HepG2 (cell line): Measurements from ENCODE around the gene TMEM204. TPM values are rescaled to one million over a fixed set of nuclear protein-coding genes. Genes with fewer than 3 reads are reported as not detected.

Experiments
- ATAC-seq: fragments of 200-7000 bp; cut with Tn5 transposase; 3 replicates; pipeline ENCODE4 v1.9.1; 2020; ENCODE audit warnings: mild to moderate bottlenecking, moderate library complexity
- BruUV-seq: library from RNA; stranded (reverse); fragments of 400-500 nt; replicated peaks from 2 replicates; lab custom pipeline; 2021; lab: Mats Ljungman, UMichigan
- CTCF ChIA-PET: fragments of 300-600 bp; formaldehyde crosslinking; extraction: SDS; loops from one replicate; lab custom pipeline; 2021; ENCODE audit warnings: low total read pairs, inconsistent platforms, low intra/inter-chr PET ratio; lab: Yijun Ruan, JAX
- POLR2A ChIA-PET: fragments of 350-600 bp; sonication (Branson Sonifier 250); formaldehyde crosslinking; loops from one replicate; lab custom pipeline; 2020; ENCODE audit warnings: antibody characterized with exemption, inconsistent platforms; lab: Yijun Ruan, JAX
- DNase-seq: peaks from one replicate; pipeline ENCODE4 v3.0.0-alpha.2; 2015; ENCODE audit warnings: low spot score
- FAIRE-seq: peaks from 3 replicates; lab custom pipeline; 2011; peaks lifted over from hg19 to GRCh38; lab: Jason Lieb, UNC
- H2AFZ ChIP-seq: one replicate; pipeline ENCODE4 v1.6.1; 2011; ENCODE audit warnings: low read length, inconsistent platforms
- H3K27ac ChIP-seq: fragments of 300-600 bp; 3 replicates; pipeline ENCODE4 v1.8.0; 2011; ENCODE audit warnings: mixed run types, mild to moderate bottlenecking, mixed read lengths, low read length, inconsistent platforms; ENCODE audit not compliant: insufficient read depth; ENCODE audit errors: extremely low read length
- H3K27me3 ChIP-seq, 2 experiments: fragments of 200-600 bp in 1 of 2; 2 replicates in 1 of 2; 3 replicates in 1 of 2; pipeline versions ENCODE4 v1.6.0 to v1.8.0; 2011; ENCODE audit warnings: low read length in 2 of 2, mild to moderate bottlenecking in 2 of 2, moderate library complexity in 2 of 2, inconsistent platforms in 1 of 2; ENCODE audit not compliant: insufficient read depth in 2 of 2, control insufficient read depth in 1 of 2
- H3K36me3 ChIP-seq, 2 experiments: fragments of 200-600 bp in 1 of 2; replicated peaks in 1 of 2; 2 replicates in 1 of 2; 3 replicates in 1 of 2; pipeline versions ENCODE4 v1.5.1 to v1.8.0; 2011; ENCODE audit warnings: low read length in 2 of 2, inconsistent platforms in 1 of 2; ENCODE audit not compliant: insufficient read depth in 2 of 2, control insufficient read depth in 1 of 2
- H3K4me1 ChIP-seq: 2 replicates; pipeline ENCODE4 v1.5.1; 2012; ENCODE audit warnings: low read length, inconsistent platforms; ENCODE audit not compliant: insufficient read depth
- H3K4me2 ChIP-seq: 2 replicates; pipeline ENCODE4 v1.6.0; 2011; ENCODE audit warnings: low read depth, low read length, inconsistent platforms
- H3K4me3 ChIP-seq, 3 experiments: fragments of 200-600 bp in 1 of 3; sonication (generic), shearing (Covaris generic) in 1 of 3; replicated peaks in 1 of 3; 2 replicates each; pipeline ENCODE4 v1.5.1; 2011 to 2016; ENCODE audit warnings: low read length in 3 of 3, inconsistent platforms in 2 of 3, low read depth in 2 of 3, mild to moderate bottlenecking in 2 of 3, control low read depth in 1 of 3, mixed read lengths in 1 of 3; ENCODE audit not compliant: insufficient read depth in 1 of 3
- H3K79me2 ChIP-seq: one replicate; pipeline ENCODE4 v1.6.1; 2011; ENCODE audit warnings: low read length, inconsistent platforms; ENCODE audit not compliant: insufficient read depth
- H3K9ac ChIP-seq: 2 replicates; pipeline ENCODE4 v1.6.0; 2011; ENCODE audit warnings: mild to moderate bottlenecking, low read depth, low read length, inconsistent platforms; ENCODE audit not compliant: insufficient read depth
- H3K9me3 ChIP-seq: 2 replicates; pipeline ENCODE4 v1.5.1; 2012; ENCODE audit warnings: mild to moderate bottlenecking, low read length
- H4K20me1 ChIP-seq: 2 replicates; pipeline ENCODE4 v1.6.0; 2011; ENCODE audit warnings: inconsistent platforms, mild to moderate bottlenecking, low read length, moderate library complexity; ENCODE audit not compliant: insufficient read depth
- CBX5 ChIP-seq: sonication (generic); formaldehyde crosslinking; IDR thresholded peaks from 2 replicates; pipeline ENCODE4 v1.4.0; 2020; ENCODE audit warnings: missing genetic modification reagents, borderline replicate concordance
- HDAC1 ChIP-seq: sonication (generic); formaldehyde crosslinking; IDR thresholded peaks from 2 replicates; pipeline ENCODE4 v1.5.1; 2020; ENCODE audit warnings: mild to moderate bottlenecking, missing genetic modification reagents
- KAT2B ChIP-seq: fragments of 150-350 bp; IDR thresholded peaks from 2 replicates; pipeline ENCODE4 v1.6.1; 2014; ENCODE audit warnings: low read depth, low read length, borderline replicate concordance
- KDM3A ChIP-seq: IDR thresholded peaks from 2 replicates; pipeline ENCODE4 v1.6.1; 2018; ENCODE audit warnings: low read depth, missing compliant biosample characterization
- ZFP1 ChIP-seq: IDR thresholded peaks from 2 replicates; pipeline ENCODE4 v1.6.1; 2016
- ZNF30 ChIP-seq: sonication (generic); formaldehyde crosslinking; IDR thresholded peaks from 2 replicates; pipeline ENCODE4 v1.5.0; 2020; ENCODE audit warnings: mild to moderate bottlenecking, missing genetic modification reagents
- WGBS: methylation state at CpG from one replicate; pipeline ENCODE4 v1.1.6; 2017; ENCODE audit warnings: low lambda C conversion rate; 5-methylcytosine and 5-hydroxymethylcytosine counted together
- in situ Hi-C: cut with HindIII; loops from 2 replicates; pipeline ENCODE4 v1.10.0; 2017; ENCODE audit warnings: low pct_unique_long_range_greater_than_20kb; ENCODE audit not compliant: extremely low pct_ligation_motif_present
- intact Hi-C: fragments of 100-400 bp; cut with micrococcal nuclease; formaldehyde crosslinking; loops from one replicate; pipeline ENCODE4 v1.10.0; 2022; ENCODE audit not compliant: unreplicated experiment
- polyA plus RNA-seq, 8 experiments: library from polyadenylated mRNA; depleted of rRNA in 3 of 8; stranded (reverse) in 7 of 8; unstranded in 1 of 8; fragments of >200 nt; fragmentation: Illumina TruSeq in 4 of 8; extraction: Trizol in 4 of 8; gene quantifications; 2 replicates each; pipeline versions ENCODE4 v1.2.1 to v1.2.3, GENCODE V29; 2011 to 2016; ENCODE audit warnings: low read depth in 4 of 8, missing spikeins in 1 of 8, mixed read lengths in 1 of 8; ENCODE audit not compliant: insufficient read depth in 1 of 8
- total RNA-seq, 5 experiments: library from RNA; depleted of rRNA; stranded (reverse); fragments of >200 nt; fragmentation: Illumina TruSeq; extraction: Trizol; gene quantifications; 2 replicates each; pipeline ENCODE4 v1.2.3, GENCODE V29; 2016; ENCODE audit warnings: low read depth in 1 of 5

Gene TMEM204
- total and polyA plus RNA-seq, 2 of the 13 experiments (the other 11 are each of a cell fraction or from before 2014, with no cell fraction given), result not detected

DNA sequence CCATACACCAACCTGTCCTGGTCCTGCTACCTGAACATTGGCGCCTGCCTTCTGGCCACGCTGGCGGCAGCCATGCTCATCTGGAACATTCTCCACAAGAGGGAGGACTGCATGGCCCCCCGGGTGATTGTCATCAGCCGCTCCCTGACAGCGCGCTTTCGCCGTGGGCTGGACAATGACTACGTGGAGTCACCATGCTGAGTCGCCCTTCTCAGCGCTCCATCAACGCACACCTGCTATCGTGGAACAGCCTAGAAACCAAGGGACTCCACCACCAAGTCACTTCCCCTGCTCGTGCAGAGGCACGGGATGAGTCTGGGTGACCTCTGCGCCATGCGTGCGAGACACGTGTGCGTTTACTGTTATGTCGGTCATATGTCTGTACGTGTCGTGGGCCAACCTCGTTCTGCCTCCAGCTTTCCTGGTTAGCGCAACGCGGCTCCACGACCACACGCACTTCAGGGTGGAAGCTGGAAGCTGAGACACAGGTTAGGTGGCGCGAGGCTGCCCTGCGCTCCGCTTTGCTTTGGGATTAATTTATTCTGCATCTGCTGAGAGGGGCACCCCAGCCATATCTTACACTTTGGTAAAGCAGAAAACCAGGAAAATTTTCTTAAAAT lies 21.5 kb downstream of the TMEM204 start:
- in situ Hi-C loops, result no loop called here
- WGBS, result 96% methylated on average over 33 of the region's 34 CpGs
- H3K9ac ChIP-seq, result no peak overlapping the region
- DNase-seq, result no peak
- H3K4me3 ChIP-seq, result no peak overlapping the region
- no peaks in the 10 kb centered on the region for H3K9me3 ChIP-seq
- ChIA-PET POLR2A (no interaction called here), CTCF (no interaction called here)
- peaks cover 5 to 26% of the 10 kb centered on the region in 2 experiments; a peak in 4 of 5 replicates for H3K36me3 ChIP-seq
- H3K4me1 ChIP-seq, result no peaks in the 10 kb centered on the region
- H3K27me3 ChIP-seq, result no peaks in the 10 kb centered on the region
- H3K27ac ChIP-seq, result no peak overlapping the region
- no peak overlapping the region for H3K4me2 ChIP-seq
- BruUV-seq, result no TSS peak
- no peak for ATAC-seq
- no peak overlapping the region for H2AFZ ChIP-seq
- TF ChIP-seq HDAC1 (CRISPR knock-in tag), result no peak
- TF ChIP-seq ZFP1, result no peak
- no peak for TF ChIP-seq KDM3A (CRISPR knock-in tag)
- no peak for TF ChIP-seq KAT2B
- TF ChIP-seq CBX5 (CRISPR knock-in tag), result no peak
- TF ChIP-seq, all 625 proteins: peak for 0
- no peak for FAIRE-seq
- intact Hi-C loops, result no loop called here
- no peaks in the 10 kb centered on the region for H4K20me1 ChIP-seq
- H3K79me2 ChIP-seq, result no peaks in the 10 kb centered on the region

DNA sequence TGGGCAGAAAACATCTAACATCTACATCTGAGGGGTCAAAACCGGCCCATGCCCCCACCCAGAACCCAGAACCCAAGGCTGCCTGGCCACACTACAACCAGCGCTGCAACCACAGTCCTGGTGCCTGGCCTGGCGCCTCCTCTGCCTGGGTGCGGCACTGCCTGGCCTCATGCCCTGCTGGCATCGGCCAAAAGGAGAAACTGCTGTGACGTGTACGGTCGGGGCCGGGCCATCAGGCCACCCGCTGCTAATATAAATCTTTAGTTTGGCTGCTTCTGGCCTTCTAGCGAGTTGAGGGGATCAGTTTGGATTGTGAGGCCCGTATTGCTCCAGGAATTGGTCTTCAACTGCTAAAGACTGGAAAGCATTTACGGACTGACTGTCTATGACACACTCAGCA lies 22.8 kb downstream of the TMEM204 start:
- TF ChIP-seq ZNF30, result no peak
- Histone ChIP-seq H3K27me3 (no peaks in the 10 kb centered on the region), H3K79me2 (no peaks in the 10 kb centered on the region), H2AFZ (no peak overlapping the region), H4K20me1 (no peaks in the 10 kb centered on the region), H3K4me1 (no peaks in the 10 kb centered on the region), H3K9me3 (no peaks in the 10 kb centered on the region), H3K27ac (no peak overlapping the region), H3K36me3 (peaks cover 6 to 36% of the 10 kb centered on the region in 2 experiments; a peak in 4 of 5 replicates), H3K4me3 (no peak overlapping the region), H3K4me2 (no peak overlapping the region), H3K9ac (no peak overlapping the region)
- intact Hi-C loops (no loop called here), in situ Hi-C loops (no loop called here)
- 98% methylated on average over 8 of the region's 13 CpGs for WGBS
- ChIA-PET POLR2A (no interaction called here), CTCF (no interaction called here)
- ATAC-seq, result no peak
- no peak for FAIRE-seq
- no TSS peak for BruUV-seq
- no peak for DNase-seq
